T-cell (primary cell): ENCODE results near the gene SRSF1. TPM values are rescaled to one million over a fixed set of nuclear protein-coding genes. Genes with fewer than 3 reads are reported as not detected.

Source experiments
- ATAC-seq, 4 experiments: fragments of 200-7000 bp in 3 of 4; fragments of 150-1000 bp in 1 of 4; cut with Tn5 transposase; replicated peaks in 1 of 4; 1 replicate in 3 of 4; 2 replicates in 1 of 4; pipeline ENCODE4 v1.10.0; 2021; ENCODE audit warnings: moderate library complexity in 3 of 4, mild to moderate bottlenecking in 2 of 4, moderate number of reproducible peaks in 1 of 4
- CTCF ChIA-PET, 2 donors: fragments of 300-600 bp; sonication (Branson Sonifier 250); formaldehyde crosslinking; loops; one replicate each; lab custom pipeline; 2022; ENCODE audit warnings: antibody characterized with exemption in 2 of 2; lab: Charles Lee
- POLR2A ChIA-PET, 2 donors: fragments of 300-600 bp; sonication (Branson Sonifier 250); formaldehyde crosslinking; loops; one replicate each; lab custom pipeline; 2022; ENCODE audit warnings: antibody characterized with exemption in 2 of 2; lab: Charles Lee
- DNase-seq, 35 experiments: peaks; one replicate each; pipeline versions ENCODE4 v3.0.0 to v3.0.0-alpha.2; 2013 to 2023
- H3K27ac ChIP-seq: one replicate; pipeline ENCODE4 v1.5.1; 2013; ENCODE audit warnings: low read length
- H3K27me3 ChIP-seq, 2 experiments: replicated peaks in 1 of 2; 1 replicate in 1 of 2; 2 replicates in 1 of 2; pipeline versions ENCODE4 v1.6.1 to v1.7.0; 2013; ENCODE audit warnings: low read length in 1 of 2, mixed read lengths in 1 of 2; ENCODE audit not compliant: control insufficient read depth in 2 of 2, insufficient read depth in 2 of 2; ENCODE audit errors: extremely low read depth in 1 of 2
- H3K36me3 ChIP-seq, 2 donors: 1 replicate in 1 of 2; 2 replicates in 1 of 2; pipeline versions ENCODE4 v1.6.1 to v1.7.0; 2013; ENCODE audit warnings: low read length in 1 of 2; ENCODE audit not compliant: control insufficient read depth in 2 of 2, insufficient read depth in 1 of 2; ENCODE audit errors: extremely low read depth in 1 of 2
- H3K4me1 ChIP-seq, 2 experiments: 1 replicate in 1 of 2; 2 replicates in 1 of 2; pipeline versions ENCODE4 v1.6.1 to v1.7.0; 2013; ENCODE audit warnings: low read length in 2 of 2, mixed read lengths in 1 of 2; ENCODE audit not compliant: insufficient read depth in 2 of 2, control insufficient read depth in 1 of 2; ENCODE audit errors: extremely low read depth in 1 of 2
- H3K4me3 ChIP-seq, 2 donors: 1 replicate in 1 of 2; 2 replicates in 1 of 2; pipeline versions ENCODE4 v1.5.1 to v1.7.0; 2013; ENCODE audit warnings: mild to moderate bottlenecking in 2 of 2, low read length in 1 of 2, moderate library complexity in 1 of 2; ENCODE audit not compliant: control insufficient read depth in 1 of 2; ENCODE audit errors: extremely low read depth in 1 of 2
- H3K9me3 ChIP-seq: 2 replicates; pipeline ENCODE4 v1.7.0; 2013
- H3K27ac Mint-ChIP-seq, 2 donors: one replicate each; pipeline ENCODE4 v1.8.0; 2020 to 2021; ENCODE audit warnings: mild to moderate bottlenecking in 2 of 2, mixed read lengths in 2 of 2
- H3K27me3 Mint-ChIP-seq, 2 donors: one replicate each; pipeline ENCODE4 v1.8.0; 2021 to 2022; ENCODE audit warnings: mixed read lengths in 2 of 2
- H3K36me3 Mint-ChIP-seq: one replicate; pipeline ENCODE4 v1.8.0; 2021; ENCODE audit warnings: mixed read lengths
- H3K4me1 Mint-ChIP-seq, 3 donors: one replicate each; pipeline ENCODE4 v1.8.0; 2020 to 2022; ENCODE audit warnings: mixed read lengths in 3 of 3, mild to moderate bottlenecking in 1 of 3
- H3K4me3 Mint-ChIP-seq, 3 donors: one replicate each; pipeline ENCODE4 v1.8.0; 2020 to 2022; ENCODE audit warnings: mild to moderate bottlenecking in 3 of 3, mixed read lengths in 3 of 3, moderate library complexity in 3 of 3
- H3K9me3 Mint-ChIP-seq, 3 donors: one replicate each; pipeline ENCODE4 v1.8.0; 2020 to 2022; ENCODE audit warnings: mixed read lengths in 3 of 3
- WGBS: methylation state at CpG from one replicate; pipeline ENCODE4 v1.1.5; 2013; ENCODE audit warnings: missing lambda C conversion rate; ENCODE audit not compliant: insufficient coverage; 5-methylcytosine and 5-hydroxymethylcytosine counted together
- total RNA-seq, 35 experiments: library from RNA in 6 of 35; stranded (reverse) in 6 of 35; fragments of 120-200 nt in 1 of 35; gene quantifications; one replicate each; pipeline versions ENCODE4 v1.2.1 to v1.2.4 and lab custom pipeline; 2013 to 2026

The SRSF1 gene
- total RNA-seq, 5 donors from 2014 or later (not counting 1 experiment from before 2014, with no cell fraction given): 112 to 266 (median 261) TPM

DNA sequence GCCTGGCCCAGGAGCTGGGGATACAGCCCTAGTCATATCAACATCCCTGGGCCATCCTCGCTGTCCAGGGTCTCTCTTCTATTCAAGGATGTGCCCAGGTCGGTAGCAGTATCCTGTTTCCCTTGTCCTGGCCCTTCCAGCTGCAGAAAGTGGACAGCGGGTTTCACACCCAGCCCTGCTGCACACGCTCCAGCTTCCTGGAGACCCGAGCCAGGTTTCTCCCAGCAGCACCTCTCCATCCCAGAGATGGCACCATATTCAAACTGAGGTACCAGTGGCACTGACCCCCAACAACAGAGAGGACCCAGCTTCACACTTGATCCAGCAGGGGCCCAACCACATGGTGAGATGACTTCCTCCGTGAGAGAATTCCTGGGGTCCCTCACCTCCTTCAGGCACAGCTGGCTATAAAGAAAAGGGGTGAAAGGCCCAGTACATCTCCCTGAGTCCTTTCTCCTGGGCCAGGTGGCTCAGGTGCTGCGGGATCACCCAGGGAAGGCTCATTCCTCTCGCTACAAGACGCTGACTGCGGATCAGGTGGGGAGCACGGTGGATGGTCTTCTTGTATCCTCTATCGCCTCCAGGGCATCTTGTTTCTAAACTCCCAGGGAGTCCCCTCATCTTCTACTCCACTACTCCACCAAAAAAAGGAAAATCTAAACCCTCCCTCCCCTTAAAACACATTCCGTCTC, 53.2 kb downstream of the SRSF1 start:
- Histone ChIP-seq H3K27ac (no peak overlapping the region), H3K27me3 (peaks cover 2 to 26% of the 10 kb centered on the region in 2 experiments), H3K4me1 (peaks cover 7 to 27% of the 10 kb centered on the region in 2 experiments), H3K4me3 (no peak overlapping the region), H3K9me3 (no peaks in the 10 kb centered on the region), H3K36me3 (no peaks in the 10 kb centered on the region)
- no peak for DNase-seq
- ATAC-seq: no peak
- ChIA-PET CTCF (interaction anchor here in 1 of 2 donors (1.1 kb wide), 1 partner anchor 10 kb away, joined by 3 read pairs; no protein-coding TSS in a partner anchor), POLR2A (interaction anchor here in 1 of 2 donors (0.6 kb wide), 1 partner anchor 39 kb away, joined by 3 read pairs; no protein-coding TSS in a partner anchor)
- Mint-ChIP-seq H3K36me3 (no peaks in the 10 kb centered on the region), H3K27me3 (peaks cover 10 to 19% of the 10 kb centered on the region in 2 donors), H3K4me3 (peak overlapping the region; percentile 65 to 77 (median 68)), H3K27ac (no peak overlapping the region), H3K9me3 (no peaks in the 10 kb centered on the region), H3K4me1 (peaks cover 26 to 42% (median 39%) of the 10 kb centered on the region in 3 donors)
- 98% methylated on average over 11 of the region's 13 CpGs for WGBS

Other genes with a start within 250 kb of the SRSF1 start
- gene MRPS23, start 157.2 kb downstream of the SRSF1 start, total RNA-seq: 10 to 100 TPM; 13.3 to 32.3 (median 25.2) TPM
- gene CUEDC1, start 51.8 kb downstream of the SRSF1 start, total RNA-seq: 1 to 10 TPM in 1 of 5 donors, under 1 TPM in 3, not detected in 1; 0.33 to 1.4 (median 0.74) TPM
- gene VEZF1, start 19.0 kb downstream of the SRSF1 start, total RNA-seq: 10 to 100 TPM; 43.1 to 68.1 (median 63.8) TPM
- 10 to 100 TPM; 30.4 to 42.1 (median 34.9) TPM for gene DYNLL2, start 76.2 kb upstream of the SRSF1 start, total RNA-seq
- 1 to 10 TPM; 1.3 to 2.2 (median 1.8) TPM for gene OR4D1, start 141.1 kb upstream of the SRSF1 start, total RNA-seq
- gene OR4D2, start 159.7 kb upstream of the SRSF1 start, total RNA-seq: not detected
- under 1 TPM in 1 of 5 donors, not detected in 4; 0.13 TPM for gene EPX, start 185.5 kb upstream of the SRSF1 start, total RNA-seq
- gene MKS1, start 212.0 kb upstream of the SRSF1 start, total RNA-seq: 10 to 100 TPM; 12.7 to 32.6 (median 22.3) TPM
- not detected for gene LPO, start 231.3 kb upstream of the SRSF1 start, total RNA-seq